Measurements from ENCODE around the gene RNF223. TPM values are rescaled to one million over a fixed set of nuclear protein-coding genes. Genes with fewer than 3 reads are reported as not detected.

Gene RNF223
- total and polyA plus RNA-seq, 7 experiments from 2014 or later, result 0.32 TPM; not detected in 6

DNA sequence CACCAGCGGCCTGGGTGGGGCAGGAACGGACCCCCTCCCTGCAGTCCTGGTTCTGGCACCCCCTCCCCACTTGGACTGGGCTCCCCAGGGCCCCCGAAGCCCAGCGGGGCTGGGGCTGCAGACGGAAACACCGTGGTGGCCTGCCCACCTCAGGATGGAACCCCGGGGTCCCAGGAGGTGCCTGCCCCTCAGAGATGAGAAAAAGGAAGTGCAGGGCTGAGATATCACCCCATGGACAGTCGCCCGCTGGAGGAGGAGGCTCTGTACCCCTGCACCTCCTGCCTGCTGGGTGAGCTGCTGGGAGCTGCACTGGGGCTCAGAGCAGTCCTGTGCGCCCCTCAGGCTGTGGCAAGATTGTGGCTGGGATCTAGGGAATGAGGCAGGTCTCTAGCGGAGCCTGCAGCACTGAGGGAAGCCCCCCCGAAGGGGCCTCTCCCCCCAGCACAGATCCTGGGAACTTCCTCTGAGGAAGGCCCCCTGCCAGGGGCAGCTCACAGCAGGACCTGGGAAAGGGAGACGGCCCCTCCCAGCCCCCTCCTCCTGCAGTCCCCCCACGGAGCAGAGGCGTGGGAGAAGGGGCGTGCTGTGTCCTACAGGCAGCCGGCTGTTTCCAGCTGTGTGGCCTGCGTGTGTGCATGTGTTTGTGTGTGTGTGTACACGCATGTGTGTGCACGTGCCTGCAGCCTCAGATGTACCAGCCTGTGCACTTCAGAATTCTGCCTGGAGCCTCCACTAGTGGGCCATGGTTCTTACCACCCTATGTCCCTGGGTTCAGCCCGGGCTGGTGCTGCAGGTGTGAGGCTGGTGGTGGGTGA lies 47.3 kb downstream of the RNF223 start:
- POLR2A ChIA-PET, result no interaction called here
- intact Hi-C loops (cut with micrococcal nuclease), result no loop called here
- no peak for DNase-seq
- Histone ChIP-seq H3K36me3 (ENCODE audit: control insufficient read depth in 2 of 3, insufficient read depth in 3 of 3, low read length in 3 of 3) (no peaks in the 10 kb centered on the region), H3K4me3 (ENCODE audit: low read length) (no peak overlapping the region), H3K4me1 (ENCODE audit: control insufficient read depth in 2 of 2, insufficient read depth in 2 of 2, low read length in 2 of 2) (no peaks in the 10 kb centered on the region), H3K27me3 (ENCODE audit: control insufficient read depth in 2 of 2, insufficient read depth in 2 of 2, low read length in 2 of 2) (no peaks in the 10 kb centered on the region), H3K9me3 (ENCODE audit: control insufficient read depth in 2 of 3, low read length in 3 of 3) (no peaks in the 10 kb centered on the region), H3K27ac (ENCODE audit: low read depth, low read length) (no peak overlapping the region)
- Mint-ChIP-seq H3K27ac (no peak overlapping the region), H3K4me3 (no peak overlapping the region), H3K27me3 (peaks cover 0 to 9% (median under 1%) of the 10 kb centered on the region in 5 donors), H3K9me3 (no peaks in the 10 kb centered on the region), H3K36me3 (no peaks in the 10 kb centered on the region), H3K4me1 (peaks cover 0 to 9% (median 4%) of the 10 kb centered on the region in 7 donors)
- CTCF ChIA-PET, result no interaction called here
- peak; percentile 8 for ATAC-seq

DNA sequence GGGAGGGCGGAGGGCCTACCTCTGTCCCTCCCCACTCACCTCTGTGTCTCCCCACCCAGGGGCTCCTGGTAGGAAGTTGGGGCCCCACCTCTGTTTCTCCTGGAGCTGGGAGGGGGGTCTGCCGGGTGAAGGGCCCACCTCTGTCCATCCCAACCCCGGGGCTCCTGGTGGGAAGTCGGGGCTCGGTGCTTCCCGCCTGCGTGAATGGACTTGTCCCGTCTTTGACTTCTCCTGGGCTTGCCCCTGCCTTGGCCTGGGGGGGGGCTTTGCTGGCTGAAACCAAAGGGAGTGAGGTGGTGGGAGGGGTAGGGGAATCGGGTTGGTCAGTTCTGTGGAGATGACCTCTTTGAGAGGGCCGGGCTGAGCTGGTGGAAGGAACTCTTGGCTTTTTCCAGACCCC lies 48.4 kb downstream of the RNF223 start:
- H3K4me1 ChIP-seq (ENCODE audit: control insufficient read depth in 2 of 2, insufficient read depth in 2 of 2, low read length in 2 of 2), result no peaks in the 10 kb centered on the region
- H3K4me3 ChIP-seq (ENCODE audit: low read length), result no peak overlapping the region
- Mint-ChIP-seq H3K27me3 (peaks cover 0 to 17% (median 0%) of the 10 kb centered on the region in 5 donors), H3K27ac (no peak overlapping the region), H3K4me1 (peaks cover 0 to 9% (median 4%) of the 10 kb centered on the region in 7 donors), H3K9me3 (no peaks in the 10 kb centered on the region), H3K36me3 (no peaks in the 10 kb centered on the region), H3K4me3 (no peak overlapping the region)
- H3K27me3 ChIP-seq (ENCODE audit: control insufficient read depth in 2 of 2, insufficient read depth in 2 of 2, low read length in 2 of 2), result no peaks in the 10 kb centered on the region
- no peaks in the 10 kb centered on the region for H3K36me3 ChIP-seq (ENCODE audit: control insufficient read depth in 2 of 3, insufficient read depth in 3 of 3, low read length in 3 of 3)
- DNase-seq (no peak), ATAC-seq (no peak)
- ChIA-PET CTCF (interaction anchor here (0.6 kb wide), 1 partner anchor 51 kb away, joined by 3 read pairs; no protein-coding TSS in a partner anchor), POLR2A (no interaction called here)
- no peaks in the 10 kb centered on the region for H3K9me3 ChIP-seq (ENCODE audit: control insufficient read depth in 2 of 3, low read length in 3 of 3)
- intact Hi-C loops (cut with micrococcal nuclease), result no loop called here
- H3K27ac ChIP-seq (ENCODE audit: low read depth, low read length), result no peak overlapping the region

DNA sequence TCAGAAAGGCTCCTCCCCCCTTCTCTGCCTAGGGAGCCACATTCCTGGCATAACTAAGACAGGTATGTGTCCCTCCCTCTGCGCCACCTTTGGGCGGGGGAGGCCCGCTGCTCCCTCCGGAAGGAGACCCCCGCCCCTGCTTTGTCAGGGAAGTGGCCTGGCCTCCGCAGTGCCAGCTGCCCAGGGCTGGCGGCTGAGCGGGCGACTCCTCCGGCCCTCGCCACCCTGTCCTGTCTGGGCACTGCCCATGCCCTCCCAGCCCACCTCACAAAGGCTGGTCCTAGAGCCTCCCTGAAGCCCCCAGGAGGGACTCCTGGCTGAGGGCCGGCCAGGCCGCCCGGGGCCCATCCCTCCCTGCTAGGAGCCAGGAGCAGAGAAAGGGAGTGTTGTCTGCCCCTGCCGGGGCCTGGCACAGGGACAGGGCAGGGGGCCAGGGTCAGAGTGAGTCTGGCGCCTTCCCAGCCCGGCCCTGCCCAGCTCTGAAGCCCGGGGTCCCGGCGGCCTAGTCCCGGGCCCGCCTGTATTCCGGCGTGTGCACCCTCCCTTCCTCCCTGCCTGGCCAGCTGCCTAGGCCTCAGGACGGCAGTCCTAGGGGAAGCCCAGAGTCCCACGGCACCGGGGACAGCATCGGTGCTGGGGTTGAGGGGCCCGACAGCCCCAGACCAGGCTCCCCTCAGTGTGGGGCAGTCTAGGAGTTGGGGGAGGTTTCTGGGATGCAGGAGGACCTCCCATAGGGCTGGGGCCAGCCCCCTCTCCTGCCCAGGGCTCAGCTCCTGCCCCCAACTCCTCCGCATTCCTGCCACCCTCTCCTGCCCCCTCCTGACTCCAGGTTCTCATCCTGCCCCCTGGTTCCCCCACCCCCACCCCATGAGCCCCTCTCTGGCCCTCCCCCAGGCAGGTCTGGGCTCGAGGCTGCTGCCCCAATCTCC lies 49.1 kb downstream of the RNF223 start:
- Histone ChIP-seq H3K4me3 (ENCODE audit: low read length) (no peak overlapping the region), H3K27me3 (ENCODE audit: control insufficient read depth in 2 of 2, insufficient read depth in 2 of 2, low read length in 2 of 2) (no peaks in the 10 kb centered on the region), H3K9me3 (ENCODE audit: control insufficient read depth in 2 of 3, low read length in 3 of 3) (no peaks in the 10 kb centered on the region), H3K27ac (ENCODE audit: low read depth, low read length) (no peak overlapping the region), H3K36me3 (ENCODE audit: control insufficient read depth in 2 of 3, insufficient read depth in 3 of 3, low read length in 3 of 3) (no peaks in the 10 kb centered on the region), H3K4me1 (ENCODE audit: control insufficient read depth in 2 of 2, insufficient read depth in 2 of 2, low read length in 2 of 2) (no peaks in the 10 kb centered on the region)
- Mint-ChIP-seq H3K27me3 (peaks cover 0 to 17% (median 0%) of the 10 kb centered on the region in 5 donors), H3K27ac (no peak overlapping the region), H3K4me3 (no peak overlapping the region), H3K9me3 (no peaks in the 10 kb centered on the region), H3K36me3 (no peaks in the 10 kb centered on the region), H3K4me1 (peaks cover 0 to 9% (median 4%) of the 10 kb centered on the region in 7 donors)
- DNase-seq, result peak in 1 of 9 donors; percentile 8
- ATAC-seq, result no peak
- intact Hi-C loops (cut with micrococcal nuclease), result no loop called here
- ChIA-PET CTCF (no interaction called here), POLR2A (no interaction called here)

DNA sequence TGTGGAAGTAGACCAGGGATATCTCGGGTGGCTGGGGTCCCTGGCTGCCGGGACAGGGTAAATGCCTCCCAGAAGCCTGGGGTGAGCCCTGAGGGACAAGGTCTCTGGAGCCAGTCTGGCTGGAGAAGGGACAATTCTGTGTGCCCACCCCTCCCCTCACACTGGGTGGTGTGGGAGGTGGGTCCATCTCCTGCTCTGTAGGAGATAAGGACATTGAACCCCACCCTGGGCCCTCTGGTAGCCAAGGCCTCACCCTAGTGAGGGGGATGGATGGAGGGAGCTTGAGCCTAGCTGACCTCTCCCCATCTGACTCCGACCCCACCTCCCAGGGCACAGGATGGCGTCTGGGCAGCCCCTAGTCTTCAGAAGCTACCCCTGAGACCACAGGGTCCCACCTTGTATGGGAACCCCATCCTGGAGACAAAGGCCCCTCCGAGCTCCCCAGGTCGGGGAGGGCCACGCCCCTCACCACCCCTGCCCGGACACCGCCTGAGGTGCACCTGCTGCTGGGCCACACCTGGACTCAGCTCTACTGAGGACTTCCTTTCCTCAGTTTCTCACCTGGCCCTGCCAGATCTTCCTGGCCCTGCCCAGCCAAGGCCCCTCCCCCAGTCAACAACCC lies 49.8 kb downstream of the RNF223 start:
- H3K9me3 ChIP-seq (ENCODE audit: control insufficient read depth in 2 of 3, low read length in 3 of 3), result no peaks in the 10 kb centered on the region
- no peak overlapping the region for H3K27ac ChIP-seq (ENCODE audit: low read depth, low read length)
- H3K36me3 ChIP-seq (ENCODE audit: control insufficient read depth in 2 of 3, insufficient read depth in 3 of 3, low read length in 3 of 3), result no peaks in the 10 kb centered on the region
- H3K27me3 ChIP-seq (ENCODE audit: control insufficient read depth in 2 of 2, insufficient read depth in 2 of 2, low read length in 2 of 2), result no peaks in the 10 kb centered on the region
- ATAC-seq (no peak), DNase-seq (peak in 1 of 9 donors; percentile 6)
- Mint-ChIP-seq H3K4me3 (no peak overlapping the region), H3K4me1 (peaks cover 0 to 9% (median 4%) of the 10 kb centered on the region in 7 donors), H3K27me3 (peaks cover 0 to 17% (median 0%) of the 10 kb centered on the region in 5 donors), H3K27ac (no peak overlapping the region), H3K36me3 (no peaks in the 10 kb centered on the region), H3K9me3 (no peaks in the 10 kb centered on the region)
- ChIA-PET POLR2A (no interaction called here), CTCF (no interaction called here)
- H3K4me1 ChIP-seq (ENCODE audit: control insufficient read depth in 2 of 2, insufficient read depth in 2 of 2, low read length in 2 of 2), result no peaks in the 10 kb centered on the region
- no peak overlapping the region for H3K4me3 ChIP-seq (ENCODE audit: low read length)
- intact Hi-C loops (cut with micrococcal nuclease), result no loop called here

DNA sequence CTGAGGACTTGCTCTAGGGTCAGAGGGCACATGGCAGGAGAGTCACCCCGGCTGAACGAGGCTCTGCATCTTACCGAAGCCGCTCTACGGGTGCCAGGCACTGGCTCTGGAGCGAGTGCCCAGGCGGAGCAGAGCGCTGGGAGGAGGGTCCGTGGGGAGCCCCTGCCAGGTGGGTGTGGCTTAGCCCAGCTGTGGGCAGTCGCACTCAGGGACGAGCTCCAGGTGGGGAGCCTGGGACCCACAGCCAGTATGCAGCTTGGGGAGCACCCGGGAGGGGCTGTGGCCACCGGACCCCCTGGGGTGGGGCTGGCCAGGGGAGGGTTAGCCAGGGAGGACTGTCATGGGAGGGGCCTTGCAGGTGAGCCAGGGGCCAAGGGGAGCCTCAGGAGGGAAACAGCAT lies 50.4 kb downstream of the RNF223 start:
- no peak overlapping the region for H3K27ac ChIP-seq (ENCODE audit: low read depth, low read length)
- intact Hi-C loops (cut with micrococcal nuclease), result no loop called here
- peak overlapping the region in 1 of 10 donors; percentile 53 for H3K4me3 Mint-ChIP-seq
- H3K4me1 Mint-ChIP-seq, result peaks cover 0 to 12% (median 4%) of the 10 kb centered on the region in 7 donors
- no peaks in the 10 kb centered on the region for H3K9me3 ChIP-seq (ENCODE audit: control insufficient read depth in 2 of 3, low read length in 3 of 3)
- ChIA-PET POLR2A (no interaction called here), CTCF (no interaction called here)
- H3K4me1 ChIP-seq (ENCODE audit: control insufficient read depth in 2 of 2, insufficient read depth in 2 of 2, low read length in 2 of 2), result peaks cover 0 to 6% of the 10 kb centered on the region in 2 donors
- peaks cover 0 to 17% (median 0%) of the 10 kb centered on the region in 5 donors for H3K27me3 Mint-ChIP-seq
- H3K36me3 Mint-ChIP-seq, result no peaks in the 10 kb centered on the region
- H3K4me3 ChIP-seq (ENCODE audit: low read length), result no peak overlapping the region
- no peaks in the 10 kb centered on the region for H3K27me3 ChIP-seq (ENCODE audit: control insufficient read depth in 2 of 2, insufficient read depth in 2 of 2, low read length in 2 of 2)
- H3K27ac Mint-ChIP-seq, result no peak overlapping the region
- no peak for DNase-seq
- ATAC-seq, result no peak
- no peaks in the 10 kb centered on the region for H3K36me3 ChIP-seq (ENCODE audit: control insufficient read depth in 2 of 3, insufficient read depth in 3 of 3, low read length in 3 of 3)
- H3K9me3 Mint-ChIP-seq, result no peaks in the 10 kb centered on the region

DNA sequence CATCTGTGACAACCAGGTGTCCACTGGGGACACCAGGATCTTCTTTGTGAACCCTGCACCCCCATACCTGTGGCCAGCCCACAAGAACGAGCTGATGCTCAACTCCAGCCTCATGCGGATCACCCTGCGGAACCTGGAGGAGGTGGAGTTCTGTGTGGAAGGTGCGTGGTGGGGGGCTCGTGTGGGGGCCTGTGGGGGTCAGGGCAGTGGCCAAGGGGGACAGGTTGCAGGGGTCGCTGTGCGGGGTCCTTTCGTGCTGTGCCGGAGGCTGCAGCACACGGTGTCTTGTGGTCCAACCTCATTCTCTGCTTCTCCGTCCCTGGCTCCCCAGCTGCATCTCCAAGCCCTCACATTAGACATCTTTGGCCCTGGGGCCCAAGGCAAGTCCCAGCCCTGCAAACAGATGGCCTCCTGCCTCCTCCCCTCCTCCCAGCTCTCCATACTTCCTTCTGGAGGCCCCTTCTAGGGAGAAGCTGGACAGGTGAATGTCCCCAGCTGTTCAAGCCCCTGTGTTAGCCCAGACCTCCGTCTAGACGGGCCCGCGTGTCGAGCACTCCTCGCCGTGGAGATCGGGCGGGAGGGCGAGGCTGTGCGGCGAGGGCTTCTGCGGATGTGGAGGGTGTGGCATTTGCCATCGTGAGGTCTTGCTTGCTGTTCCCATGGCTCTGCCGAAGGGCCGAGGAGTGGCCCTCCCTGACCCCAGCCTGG lies 51.6 kb downstream of the RNF223 start:
- H3K4me3 Mint-ChIP-seq, result peak overlapping the region in 5 of 10 donors; percentile 9 to 68 (median 35)

More for the DNA sequence above, 51.6 kb downstream of the RNF223 start:
- Histone ChIP-seq H3K27ac (ENCODE audit: low read depth, low read length) (no peak overlapping the region), H3K4me1 (ENCODE audit: control insufficient read depth in 2 of 2, insufficient read depth in 2 of 2, low read length in 2 of 2) (peaks cover 0 to 6% of the 10 kb centered on the region in 2 donors), H3K4me3 (ENCODE audit: low read length) (no peak overlapping the region), H3K36me3 (ENCODE audit: control insufficient read depth in 2 of 3, insufficient read depth in 3 of 3, low read length in 3 of 3) (no peaks in the 10 kb centered on the region), H3K9me3 (ENCODE audit: control insufficient read depth in 2 of 3, low read length in 3 of 3) (no peaks in the 10 kb centered on the region), H3K27me3 (ENCODE audit: control insufficient read depth in 2 of 2, insufficient read depth in 2 of 2, low read length in 2 of 2) (no peaks in the 10 kb centered on the region)
- ChIA-PET POLR2A (interaction anchor here (1.8 kb wide), 1 partner anchor 15 kb away, joined by 5 read pairs; no protein-coding TSS in a partner anchor), CTCF (interaction anchor here (1.3 kb wide), 1 partner anchor 9 kb away, joined by 3 read pairs; the partner anchor contains the start of gene ISG15)
- peaks cover 0 to 1% (median 0%) of the 10 kb centered on the region in 5 donors for H3K36me3 Mint-ChIP-seq
- H3K27ac Mint-ChIP-seq, result peak overlapping the region in 1 of 9 donors; percentile 14
- peaks cover 0 to 13% (median 8%) of the 10 kb centered on the region in 7 donors for H3K4me1 Mint-ChIP-seq
- intact Hi-C loops (cut with micrococcal nuclease), result no loop called here
- ATAC-seq (no peak), DNase-seq (peak in 1 of 9 donors; percentile 8)
- H3K9me3 Mint-ChIP-seq, result no peaks in the 10 kb centered on the region
- H3K27me3 Mint-ChIP-seq, result peaks cover 0 to 17% (median 0%) of the 10 kb centered on the region in 5 donors
